ENCODE data around the gene DYNLT5. TPM values are rescaled to one million over a fixed set of nuclear protein-coding genes. Genes with fewer than 3 reads are reported as not detected.
"Not testable (repeated sequence)": the region's sequence is repeated elsewhere in the genome, so short reads cannot be mapped to it uniquely, and the experiment has no call there.

DYNLT5 gene
- 4.5 TPM for total RNA-seq

GRCh38 chr1:66752000-66752592, at the start of gene DYNLT5:
Gene DYNLT5, plus strand, starts transcription at chr1:66752459. Its CDS starts 2,200 bp downstream, at chr1:66754659.
- DNase-seq, result no peak

GRCh38 chr1:66704177-66704875, 47.9 kb upstream of the DYNLT5 start:
- DNase-seq, result no peak

GRCh38 chr1:66705110-66705509, 47.1 kb upstream of the DYNLT5 start:
- DNase-seq, result no peak

DNA sequence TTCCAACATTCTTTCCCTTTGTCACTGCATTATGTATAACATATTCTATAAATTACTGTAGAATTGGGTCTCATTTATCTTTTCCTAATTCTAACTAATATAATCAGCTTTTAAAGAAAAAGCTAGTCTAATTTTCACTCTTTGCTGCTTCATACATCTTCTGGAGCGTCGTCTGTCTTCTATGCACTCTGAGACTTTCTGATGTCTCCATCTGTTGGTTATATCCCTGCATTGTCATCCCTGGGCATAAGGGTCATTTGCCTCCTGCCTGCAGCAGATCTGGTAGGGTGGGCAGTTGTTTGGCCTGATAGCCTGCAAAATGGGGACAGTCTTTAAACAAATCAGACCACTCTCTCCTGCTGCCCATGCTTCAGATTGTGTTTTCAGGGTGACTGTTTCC, 40.8 kb upstream of the DYNLT5 start:
- DNase-seq, result no peak

GRCh38 chr1:66712839-66713238, 39.4 kb upstream of the DYNLT5 start:
- no peak for DNase-seq

GRCh38 chr1:66723985-66724384, 28.3 kb upstream of the DYNLT5 start:
- DNase-seq, result no peak

GRCh38 chr1:66725885-66726665, 26.2 kb upstream of the DYNLT5 start:
- peak; percentile 36 for DNase-seq

GRCh38 chr1:66728021-66728420, 24.2 kb upstream of the DYNLT5 start:
- DNase-seq, result no peak

- not testable (repeated sequence) for DNase-seq
Observed at GRCh38 chr1:66728716-66729115, 23.5 kb upstream of the DYNLT5 start.

GRCh38 chr1:66729119-66729518, 23.1 kb upstream of the DYNLT5 start:
- DNase-seq, result no peak

DNA sequence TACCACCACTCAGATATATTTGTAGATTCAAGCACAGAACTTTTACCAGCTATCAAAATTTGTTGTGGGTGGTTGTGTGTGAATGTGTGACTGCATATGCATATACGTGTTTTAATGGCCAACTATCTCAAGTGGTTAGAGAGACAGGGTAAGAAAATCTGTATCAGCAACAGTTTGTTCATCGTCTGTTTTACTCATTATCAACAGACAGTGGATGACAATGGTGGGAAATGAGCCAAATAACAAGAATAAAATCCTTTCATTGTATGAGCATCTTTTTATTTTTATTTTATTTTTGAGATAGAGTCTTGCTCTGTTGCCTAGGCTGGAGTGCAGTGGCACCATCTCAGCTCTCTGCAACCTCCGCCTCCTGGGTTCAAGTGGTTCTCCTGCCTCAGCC, 22.7 kb upstream of the DYNLT5 start:
- DNase-seq, result no peak

DNA sequence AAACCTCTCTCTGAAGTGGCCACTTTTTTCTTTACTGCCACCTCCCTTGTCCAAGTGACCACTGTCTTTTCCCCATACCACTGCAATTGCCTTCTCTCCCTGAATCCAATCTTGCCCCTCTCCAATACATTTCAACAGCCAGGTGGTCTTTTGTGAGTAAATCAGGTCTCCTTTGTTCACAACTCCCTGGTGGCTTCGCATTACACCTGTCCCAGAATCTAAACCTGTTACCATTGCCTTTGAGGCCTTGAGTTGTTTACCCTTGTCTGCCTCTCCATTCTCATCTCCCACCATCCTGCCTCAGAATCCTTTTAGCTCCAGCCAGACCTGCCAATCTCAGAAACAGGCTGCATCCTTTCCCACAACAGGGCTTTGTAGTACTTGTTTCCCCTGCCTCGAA, 21.8 kb upstream of the DYNLT5 start:
- no peak for DNase-seq

DNA sequence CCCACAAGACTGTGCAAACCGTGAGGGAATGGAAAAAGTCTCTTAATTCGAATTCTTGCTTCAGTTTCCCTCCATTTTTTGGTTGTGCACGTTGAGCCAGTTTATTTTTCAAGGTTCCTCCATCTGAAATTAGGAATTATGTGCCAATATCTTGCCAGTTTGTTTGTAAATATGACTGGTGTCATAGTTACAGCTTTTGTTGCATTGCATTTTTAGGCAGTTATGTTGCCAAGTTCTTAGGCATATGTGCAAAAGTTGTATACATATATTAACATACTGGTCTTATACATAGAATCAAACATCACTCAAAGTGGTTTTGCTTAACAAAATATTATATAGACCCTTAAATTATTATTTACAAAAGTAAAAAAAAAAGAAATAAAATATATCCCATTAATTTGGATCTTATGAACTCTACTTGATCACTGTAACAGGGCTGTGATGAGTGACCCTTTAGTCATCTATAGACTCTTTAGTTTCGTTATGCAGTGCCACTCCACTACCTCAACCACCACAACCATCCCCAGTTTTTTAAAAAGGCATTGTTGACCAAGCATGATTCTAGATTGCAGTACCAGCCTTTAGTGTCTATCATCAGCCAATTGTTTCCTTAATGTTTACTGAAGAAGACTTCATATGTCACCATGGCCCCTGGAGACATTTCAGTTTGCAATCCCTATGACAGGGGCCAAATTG, 20.9 kb upstream of the DYNLT5 start:
- DNase-seq, result no peak

GRCh38 chr1:66732407-66733166, 19.7 kb upstream of the DYNLT5 start:
- DNase-seq, result no peak

- DNase-seq, result no peak
Observed at GRCh38 chr1:66733348-66734017, 18.8 kb upstream of the DYNLT5 start.

- DNase-seq, result not testable (repeated sequence)
Observed at GRCh38 chr1:66734531-66734930, 17.7 kb upstream of the DYNLT5 start.

GRCh38 chr1:66737836-66738235, 14.4 kb upstream of the DYNLT5 start:
- no peak for DNase-seq

DNA sequence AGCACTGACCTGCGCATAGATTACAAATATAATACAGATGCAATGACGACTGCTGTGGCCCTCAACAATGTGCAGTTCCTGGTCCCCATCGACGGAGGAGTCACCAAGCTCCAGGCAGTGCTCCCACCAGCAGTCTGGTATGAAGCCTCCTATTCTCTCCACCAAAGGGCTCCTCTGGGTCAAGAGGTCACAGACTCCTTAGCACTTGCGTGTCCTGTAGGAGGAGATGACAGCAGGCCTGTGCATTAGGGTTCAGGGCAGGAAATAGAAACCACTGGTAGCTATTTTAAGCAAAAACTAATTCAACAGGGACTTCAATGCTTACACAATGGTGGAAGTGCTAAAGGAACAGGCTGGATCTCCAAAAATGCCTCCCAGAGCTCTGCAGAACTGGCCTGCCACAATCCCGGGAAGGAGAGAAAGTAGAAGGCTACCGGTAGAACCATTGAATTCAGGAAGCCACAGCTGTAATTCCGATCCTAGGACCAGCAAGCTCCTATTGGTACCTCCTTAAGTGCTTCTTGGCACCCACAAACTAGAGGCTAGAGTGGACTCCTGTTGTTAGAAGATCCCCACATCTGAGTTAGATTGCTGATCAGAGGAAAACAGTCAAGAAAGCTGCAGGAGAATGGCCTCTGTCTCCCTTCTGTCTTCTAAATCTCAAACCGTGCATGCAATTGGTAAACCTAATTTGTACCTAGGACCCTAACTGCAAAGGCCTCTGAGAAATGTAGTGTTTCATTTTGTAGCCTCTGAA, 12.7 kb upstream of the DYNLT5 start:
- DNase-seq, result no peak

DNA sequence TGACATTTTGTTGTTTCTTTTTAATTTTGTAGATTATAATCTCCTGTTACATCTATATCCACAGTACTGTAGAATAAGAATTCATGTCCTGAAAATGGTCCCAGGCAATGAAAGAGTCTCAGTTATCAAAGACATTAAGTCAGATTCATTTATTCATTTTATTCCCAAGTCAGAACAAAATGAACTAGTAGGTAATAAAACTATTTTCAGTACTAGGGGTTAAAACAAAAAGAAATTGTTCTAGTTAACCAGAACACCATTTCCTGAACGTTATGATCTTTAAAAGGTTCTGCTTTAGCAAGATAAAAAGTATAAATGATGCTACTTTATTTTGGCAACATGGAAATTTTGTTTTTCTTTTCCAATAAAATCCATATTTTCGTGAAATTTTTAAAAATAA, 6.8 kb upstream of the DYNLT5 start:
- DNase-seq, result no peak

DNA sequence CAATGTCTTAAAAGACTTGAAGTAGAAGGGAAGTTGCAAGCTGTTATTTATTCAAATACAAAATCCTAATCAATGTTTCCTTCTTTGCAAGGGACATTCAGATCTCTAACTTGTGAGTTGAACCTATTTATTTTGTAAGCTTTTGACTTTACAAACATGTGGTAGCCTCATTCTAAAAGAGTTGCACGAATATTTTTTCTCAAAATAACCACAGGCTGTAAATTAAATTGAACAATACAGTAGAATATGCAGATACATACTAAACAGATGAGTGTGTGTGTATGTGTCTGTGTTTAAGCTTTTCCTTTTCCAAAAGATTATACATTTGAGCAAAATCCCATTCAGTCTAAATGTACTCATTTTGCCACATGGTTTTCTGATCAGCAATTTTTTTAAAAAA, 4.8 kb upstream of the DYNLT5 start:
- DNase-seq, result no peak

- DNase-seq, result no peak
Observed at GRCh38 chr1:66750577-66750976, 1.7 kb upstream of the DYNLT5 start.

Measured in skin of body (tissue), 2 donors.